ENCODE data around the gene EMP1. TPM values are rescaled to one million over a fixed set of nuclear protein-coding genes. Genes with fewer than 3 reads are reported as not detected.
"Not testable (repeated sequence)": the region's sequence is repeated elsewhere in the genome, so short reads cannot be mapped to it uniquely, and the experiment has no call there.

EMP1 gene
- total RNA-seq, 8 experiments from 2014 or later, result 0.23 to 195 (median 17.5) TPM

DNA sequence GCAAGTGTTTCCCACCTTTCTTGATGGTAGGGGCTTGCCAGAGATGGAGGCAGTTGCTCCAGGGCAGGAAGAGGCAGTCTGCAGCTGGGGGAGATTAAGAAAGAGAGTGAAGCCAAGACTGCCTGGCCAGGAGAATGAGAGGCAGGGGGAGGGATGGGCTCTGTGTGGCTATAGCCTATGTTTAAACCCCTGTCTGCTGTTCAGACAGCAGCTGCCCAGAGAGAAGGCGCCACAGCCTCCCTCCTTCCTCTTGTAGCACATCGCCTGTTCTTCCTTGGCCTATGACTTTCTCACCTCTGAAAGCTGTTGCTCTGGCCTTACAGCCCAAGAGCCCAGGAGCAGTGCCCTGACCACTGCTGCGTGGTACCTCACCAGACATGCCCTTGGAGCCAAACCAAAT is 61.7 kb downstream of the EMP1 start:
- no peak overlapping the region for H3K27ac ChIP-seq
- peaks cover 17 to 29% of the 10 kb centered on the region in 2 donors for H3K4me1 ChIP-seq (replicated peaks in 1 of 2)
- in situ Hi-C loops (cut with MboI; ENCODE audit: low pct_unique_long_range_greater_than_20kb in 2 of 9, low sequenced_read_pairs in 9 of 9, unreplicated experiment in 9 of 9), result loop anchor here in 2 of 9 experiments (25.0 kb wide), 2 partner anchors 404 to 904 kb away; no protein-coding TSS in a partner anchor
- H3K4me3 ChIP-seq, result no peak overlapping the region
- peak in 1 of 8 experiments; percentile 25 for ATAC-seq (replicated peaks in 6 of 8)
- WGBS, 10 experiments, result 94 to 100% methylated on average over 1 to 3 of the region's 3 CpGs; no CpG with 5 or more reads in 8 of the 10 experiments

- in situ Hi-C loops (cut with MboI; ENCODE audit: low pct_unique_long_range_greater_than_20kb in 2 of 9, low sequenced_read_pairs in 9 of 9, unreplicated experiment in 9 of 9), result loop anchor here in 2 of 9 experiments (25.0 kb wide), 2 partner anchors 404 to 904 kb away; no protein-coding TSS in a partner anchor
- no peak for ATAC-seq (replicated peaks in 6 of 8)
- Histone ChIP-seq H3K4me1 (replicated peaks in 1 of 2) (peaks cover 17 to 29% of the 10 kb centered on the region in 2 donors), H3K4me3 (no peak overlapping the region), H3K27ac (no peak overlapping the region)
- WGBS, 10 experiments, result 90 to 100% (median 100%) methylated on average over 1 to 3 of the region's 3 CpGs; no CpG with 5 or more reads in 5 of the 10 experiments
Measured at GRCh38 chr12:13258717-13259119, 62.2 kb downstream of the EMP1 start.

DNA sequence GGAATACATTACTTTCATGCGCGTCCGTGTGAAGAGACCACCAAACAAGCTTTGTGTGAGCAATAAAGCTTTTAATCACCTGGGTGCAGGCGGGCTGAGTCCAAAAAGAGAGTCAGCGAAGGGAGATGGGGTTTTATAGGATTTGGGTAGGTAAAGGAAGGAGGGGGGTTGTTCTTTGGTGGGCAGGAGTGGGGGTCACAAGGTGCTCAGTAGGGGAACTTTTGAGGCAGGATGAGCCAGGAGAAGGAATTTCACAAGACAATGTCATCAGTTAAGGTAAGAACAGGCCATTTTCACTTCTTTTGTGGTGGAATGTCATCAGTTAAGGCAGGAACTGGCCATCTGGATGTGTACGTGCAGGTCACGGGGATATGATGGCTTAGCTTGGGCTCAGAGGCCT is 63.1 kb downstream of the EMP1 start:
- not testable (repeated sequence) for H3K4me3 ChIP-seq; ATAC-seq (replicated peaks in 6 of 8); H3K27ac ChIP-seq
- 68 to 100% (median 88%) methylated on average over 3 to 5 of the region's 7 CpGs; no CpG with 5 or more reads in 5 of the 10 experiments for WGBS, 10 experiments
- peaks cover 17 to 24% of the 10 kb centered on the region in 2 donors for H3K4me1 ChIP-seq (replicated peaks in 1 of 2)
- in situ Hi-C loops (cut with MboI; ENCODE audit: low pct_unique_long_range_greater_than_20kb in 2 of 9, low sequenced_read_pairs in 9 of 9, unreplicated experiment in 9 of 9), result loop anchor here in 2 of 9 experiments (25.0 kb wide), 2 partner anchors 403 to 903 kb away; no protein-coding TSS in a partner anchor

DNA sequence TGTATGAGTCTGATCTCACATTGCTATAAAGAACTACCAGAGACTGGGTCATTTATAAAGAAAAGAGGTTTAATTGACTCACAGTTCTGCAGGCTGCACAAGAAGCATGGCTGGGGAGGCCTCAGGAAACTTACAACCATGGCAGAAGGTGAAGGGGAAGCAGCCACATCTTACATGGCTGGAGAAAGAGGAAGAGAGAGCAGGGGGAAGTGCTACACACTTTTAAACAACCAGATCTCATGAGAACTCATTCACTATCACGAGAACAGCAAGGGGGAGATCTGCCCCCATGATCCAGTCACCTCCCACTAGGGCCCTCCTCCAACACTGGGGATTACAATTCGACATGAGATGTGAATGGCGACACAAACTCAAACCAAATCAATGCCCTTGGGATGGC is 71.3 kb downstream of the EMP1 start:
- ATAC-seq (replicated peaks in 6 of 8), result not testable (repeated sequence)
- in situ Hi-C loops (cut with MboI; ENCODE audit: low pct_unique_long_range_greater_than_20kb in 2 of 9, low sequenced_read_pairs in 9 of 9, unreplicated experiment in 9 of 9), result loop anchor here in 2 of 9 experiments (25.0 kb wide), 2 partner anchors 394 to 894 kb away; no protein-coding TSS in a partner anchor
- 13 to 93% (median 66%) methylated on average over 1 to 3 of the region's 3 CpGs; no CpG with 5 or more reads in 4 of the 10 experiments for WGBS, 10 experiments

DNA sequence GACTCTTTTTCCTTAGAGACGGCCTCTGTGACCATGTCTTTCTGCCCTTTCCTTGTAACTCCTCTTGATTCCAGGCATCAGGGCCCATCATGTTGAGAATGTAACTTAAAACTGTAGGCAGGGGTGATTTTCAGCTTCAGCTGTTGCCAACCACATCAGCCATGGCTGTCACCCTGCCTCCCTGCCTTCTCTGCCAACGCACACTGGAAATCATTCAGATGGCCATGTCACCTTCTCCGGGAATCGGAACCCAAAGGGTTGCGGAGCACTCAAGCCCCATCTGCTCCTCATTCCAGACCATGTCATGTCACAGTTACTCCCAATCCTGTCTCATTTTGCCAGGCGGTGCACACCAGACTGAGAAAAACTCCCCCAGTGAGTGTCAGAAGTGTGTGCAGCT is 72.1 kb downstream of the EMP1 start:
- in situ Hi-C loops (cut with MboI; ENCODE audit: low pct_unique_long_range_greater_than_20kb in 2 of 9, low sequenced_read_pairs in 9 of 9, unreplicated experiment in 9 of 9), result loop anchor here in 2 of 9 experiments (25.0 kb wide), 2 partner anchors 394 to 894 kb away; no protein-coding TSS in a partner anchor
- no peak overlapping the region for H3K27ac ChIP-seq
- 88 to 100% (median 100%) methylated on average over 1 to 3 of the region's 6 CpGs; no CpG with 5 or more reads in 5 of the 10 experiments for WGBS, 10 experiments
- no peaks in the 10 kb centered on the region for H3K4me1 ChIP-seq (replicated peaks in 1 of 2)
- no peak for ATAC-seq (replicated peaks in 6 of 8)
- H3K4me3 ChIP-seq, result no peak overlapping the region

More for the DNA sequence above, 71.3 kb downstream of the EMP1 start:
- H3K27ac ChIP-seq; H3K4me3 ChIP-seq; H3K4me1 ChIP-seq (replicated peaks in 1 of 2): not testable (repeated sequence)

Other genes starting within 250 kb of the EMP1 start
- 1 to 10 TPM in 2 of 8 experiments, under 1 TPM in 3, not detected in 3; 0.66 to 4.7 (median 0.88) TPM for gene GPRC5D, start 244.6 kb upstream of the EMP1 start, total RNA-seq
- gene HEBP1, start 196.5 kb upstream of the EMP1 start, total RNA-seq, result 10 to 100 TPM in 7 of 8 experiments, 1 to 10 TPM in 1; 6.8 to 25.3 (median 17.1) TPM
- 10 to 100 TPM in 5 of 8 experiments, 1 to 10 TPM in 3; 3.8 to 29.0 (median 23.4) TPM for gene FAM234B, start 152.3 kb upstream of the EMP1 start, total RNA-seq
- under 1 TPM in 7 of 8 experiments, not detected in 1; 0.29 to 0.79 (median 0.46) TPM for gene GSG1, start 93.1 kb upstream of the EMP1 start, total RNA-seq